Measurements from ENCODE around the gene TEDDM1.
A peak's percentile ranks its signal among the peaks of the same experiment; 100 is the strongest.
"Not testable (repeated sequence)": the region's sequence is repeated elsewhere in the genome, so short reads cannot be mapped to it uniquely, and the experiment has no call there.

Gene TEDDM1

GRCh38 chr1:182405578-182405977, 5.1 kb upstream of the TEDDM1 start:
- DNase-seq = no peak

GRCh38 chr1:182404781-182405180, 4.3 kb upstream of the TEDDM1 start:
- DNase-seq = no peak

- DNase-seq = no peak
Measured at GRCh38 chr1:182397653-182398393, 2.6 kb downstream of the TEDDM1 start.

- no peak for DNase-seq
Measured at GRCh38 chr1:182395906-182396305, 4.6 kb downstream of the TEDDM1 start.

GRCh38 chr1:182394055-182394775, 6.3 kb downstream of the TEDDM1 start:
- no peak for DNase-seq

GRCh38 chr1:182392050-182393028, 8.1 kb downstream of the TEDDM1 start:
- no peak for DNase-seq

- DNase-seq = peak; percentile 94
Measured at GRCh38 chr1:182391362-182392049, 9.0 kb downstream of the TEDDM1 start, which contains the start of gene GLUL. GLUL (minus strand) TSS chr1:182391790; CDS start chr1:182388737, 3,053 bp downstream.

DNA sequence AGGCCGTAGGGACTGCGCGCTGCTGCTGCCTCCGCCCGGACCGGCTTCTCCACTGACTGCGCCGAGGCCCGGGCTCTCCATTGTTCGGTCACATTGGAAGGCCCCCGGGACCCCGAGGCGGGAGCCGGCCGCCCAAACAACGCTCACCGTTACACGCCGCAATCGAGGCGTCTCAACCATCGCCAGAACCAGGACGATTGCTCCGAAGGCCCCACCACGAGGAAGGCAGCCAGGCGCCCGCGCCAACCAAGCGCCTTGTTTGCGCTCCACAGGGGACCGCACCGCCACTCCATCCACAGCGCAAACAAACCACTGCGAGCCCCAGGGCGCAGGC, 9.5 kb downstream of the TEDDM1 start:
- DNase-seq = no peak

- DNase-seq = no peak
Measured at GRCh38 chr1:182389619-182390047, 10.8 kb downstream of the TEDDM1 start.

GRCh38 chr1:182388392-182389134, 11.9 kb downstream of the TEDDM1 start:
- no peak for DNase-seq

DNA sequence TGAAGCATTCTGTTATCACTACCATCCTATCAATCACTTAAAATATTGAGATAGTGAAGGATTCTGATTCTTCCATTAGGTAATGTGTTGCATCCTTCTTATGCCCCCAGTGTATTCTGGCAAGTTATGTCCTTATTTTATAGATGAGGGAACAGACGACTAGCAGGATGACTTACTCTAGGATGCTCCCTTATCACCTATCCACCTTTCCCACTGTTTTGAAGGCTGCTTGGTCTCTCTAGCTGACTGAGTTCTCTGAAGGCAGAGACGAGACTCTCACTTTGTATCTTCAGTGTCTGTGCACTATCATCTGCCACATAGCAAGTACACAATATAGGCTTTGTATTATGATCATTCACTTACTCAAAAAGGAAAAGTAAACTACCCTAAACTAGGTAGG, 12.9 kb downstream of the TEDDM1 start:
- no peak for DNase-seq

- DNase-seq = no peak
Measured at GRCh38 chr1:182386980-182387379, 13.5 kb downstream of the TEDDM1 start.

GRCh38 chr1:182385885-182386853, 14.3 kb downstream of the TEDDM1 start:
- no peak for DNase-seq

- no peak for DNase-seq
Measured at GRCh38 chr1:182384387-182384960, 16.0 kb downstream of the TEDDM1 start.

GRCh38 chr1:182383934-182384333, 16.5 kb downstream of the TEDDM1 start:
- no peak for DNase-seq

- DNase-seq = no peak
Measured at GRCh38 chr1:182383037-182383661, 17.3 kb downstream of the TEDDM1 start.

DNA sequence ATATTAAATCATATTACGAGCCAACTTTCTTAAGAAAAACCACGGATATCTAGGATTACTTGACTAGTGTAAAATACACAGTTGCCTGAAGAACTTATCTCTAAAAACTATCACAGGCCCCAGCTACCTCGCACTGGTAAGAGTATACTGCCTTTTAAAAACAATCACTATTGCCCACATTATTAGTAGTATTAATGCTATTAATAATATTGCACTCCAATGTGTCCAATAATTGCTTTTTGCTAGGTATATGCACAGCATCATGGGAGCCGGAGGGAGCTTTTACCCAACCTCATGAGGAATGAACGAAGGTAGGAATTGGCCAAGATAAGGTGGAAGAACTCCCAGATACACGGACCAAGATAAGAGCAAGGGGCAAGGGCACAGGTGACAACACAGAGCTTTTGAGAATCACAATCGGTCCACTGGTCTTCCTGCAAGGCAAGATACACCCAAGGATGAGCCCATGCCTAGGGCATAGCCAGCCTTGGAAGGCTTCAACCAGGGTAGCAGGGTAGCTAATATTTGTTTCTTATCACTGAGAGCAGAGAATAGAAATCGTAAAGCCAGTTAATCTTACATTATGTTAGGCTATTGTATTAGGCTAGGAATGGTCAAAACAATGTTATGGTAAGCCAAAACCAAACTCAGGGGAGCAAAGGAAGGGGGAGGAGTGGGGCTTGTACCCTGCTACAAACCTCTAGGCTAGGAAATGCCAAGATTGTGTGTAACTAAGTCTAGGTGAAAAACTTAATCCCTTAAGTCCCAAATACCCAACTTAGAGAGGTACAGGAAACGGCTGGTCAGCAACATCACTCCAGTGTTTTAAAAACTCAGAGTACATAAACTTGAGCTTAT, 18.3 kb downstream of the TEDDM1 start:
- DNase-seq = no peak

GRCh38 chr1:182380199-182380598, 20.3 kb downstream of the TEDDM1 start:
- no peak for DNase-seq

DNA sequence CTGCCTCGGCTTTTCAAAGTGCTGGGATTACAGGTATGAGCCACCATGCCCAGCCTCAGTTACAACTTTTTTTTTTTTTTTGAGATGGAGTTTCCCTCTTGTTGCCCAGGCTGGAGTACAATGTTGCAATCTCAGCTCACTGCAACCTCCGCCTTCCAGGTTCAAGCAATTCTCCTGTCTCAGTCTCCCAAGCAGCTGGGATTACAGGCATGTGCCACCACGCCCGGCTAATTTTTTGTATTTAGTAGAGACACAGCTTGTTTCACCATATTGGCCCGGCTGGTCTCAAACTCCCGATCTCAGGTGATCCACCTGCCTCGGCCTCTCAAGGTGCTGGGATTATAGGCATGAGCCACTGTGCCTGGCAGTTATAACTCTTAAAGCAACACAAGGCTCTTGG, 20.7 kb downstream of the TEDDM1 start:
- not testable (repeated sequence) for DNase-seq
